OCI-LY1 (cell line): ENCODE results near the gene SNTG2.

Source experiments
- EZH2 ChIP-seq: fragments of 200-600 bp; sonication (generic), shearing (Covaris generic); IDR thresholded peaks from 2 replicates; pipeline ENCODE4 v1.8.0; 2017; ENCODE audit warnings: borderline replicate concordance, mixed run types, mild to moderate bottlenecking, antibody characterized with exemption, low read length, moderate library complexity, mixed read lengths
- TF ChIP-seq, protein P1 (sequence below): fragments of 200-600 bp; sonication (generic), shearing (Covaris generic); IDR thresholded peaks from 2 replicates; pipeline ENCODE4 v1.5.1; 2017; ENCODE audit warnings: mild to moderate bottlenecking, antibody characterized with exemption, low read length, moderate library complexity, mixed read lengths

DNA sequence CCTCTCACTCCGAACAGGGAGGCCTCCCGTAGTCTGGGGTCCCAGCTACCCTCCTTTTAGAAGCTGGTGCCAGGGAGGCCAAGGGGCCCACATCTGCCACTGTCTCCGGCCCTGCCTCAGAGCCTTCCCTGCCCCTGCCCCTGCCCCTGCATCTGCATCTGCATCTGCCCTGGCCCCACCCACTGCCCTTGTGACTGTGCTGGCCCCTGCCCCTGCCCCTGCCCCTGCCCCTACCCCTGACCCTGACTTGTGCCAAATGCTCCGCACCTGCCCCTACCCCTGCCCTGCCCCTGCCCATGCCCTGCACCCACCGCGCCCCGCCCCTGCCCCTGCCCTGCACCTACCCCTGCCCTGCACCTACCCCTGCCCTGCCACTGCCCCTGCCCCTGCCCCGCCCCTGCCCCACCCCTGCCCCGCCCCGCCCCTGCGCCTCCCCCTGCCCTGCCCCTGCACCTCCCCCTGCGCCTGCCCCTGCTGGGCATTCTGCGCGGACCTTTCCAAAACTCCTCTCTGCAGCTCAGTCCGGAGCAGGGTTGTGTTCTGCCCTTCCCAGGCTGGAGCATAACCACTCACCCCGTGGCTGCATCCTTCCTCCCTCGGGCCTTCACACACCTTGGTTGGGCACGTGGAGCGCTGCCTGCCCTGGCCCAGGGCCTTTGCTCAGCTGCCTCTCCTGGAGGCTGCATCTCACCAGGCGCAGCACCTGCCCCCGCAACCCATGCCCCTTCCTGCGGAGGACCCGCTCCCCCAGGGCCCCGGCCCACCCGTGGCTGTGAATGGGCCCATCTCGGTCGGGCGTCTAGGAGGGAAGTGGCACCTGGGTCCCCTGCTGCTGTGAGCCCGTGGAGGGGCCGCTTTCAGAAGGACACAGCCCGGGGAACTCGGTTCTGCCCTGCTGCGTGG lies 5.4 kb downstream of the SNTG2 start:
- TF ChIP-seq, protein P1, sequence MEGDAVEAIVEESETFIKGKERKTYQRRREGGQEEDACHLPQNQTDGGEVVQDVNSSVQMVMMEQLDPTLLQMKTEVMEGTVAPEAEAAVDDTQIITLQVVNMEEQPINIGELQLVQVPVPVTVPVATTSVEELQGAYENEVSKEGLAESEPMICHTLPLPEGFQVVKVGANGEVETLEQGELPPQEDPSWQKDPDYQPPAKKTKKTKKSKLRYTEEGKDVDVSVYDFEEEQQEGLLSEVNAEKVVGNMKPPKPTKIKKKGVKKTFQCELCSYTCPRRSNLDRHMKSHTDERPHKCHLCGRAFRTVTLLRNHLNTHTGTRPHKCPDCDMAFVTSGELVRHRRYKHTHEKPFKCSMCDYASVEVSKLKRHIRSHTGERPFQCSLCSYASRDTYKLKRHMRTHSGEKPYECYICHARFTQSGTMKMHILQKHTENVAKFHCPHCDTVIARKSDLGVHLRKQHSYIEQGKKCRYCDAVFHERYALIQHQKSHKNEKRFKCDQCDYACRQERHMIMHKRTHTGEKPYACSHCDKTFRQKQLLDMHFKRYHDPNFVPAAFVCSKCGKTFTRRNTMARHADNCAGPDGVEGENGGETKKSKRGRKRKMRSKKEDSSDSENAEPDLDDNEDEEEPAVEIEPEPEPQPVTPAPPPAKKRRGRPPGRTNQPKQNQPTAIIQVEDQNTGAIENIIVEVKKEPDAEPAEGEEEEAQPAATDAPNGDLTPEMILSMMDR: no peak
- TF ChIP-seq EZH2: no peak
